ENCODE measurements around the gene CTU2.

DNA sequence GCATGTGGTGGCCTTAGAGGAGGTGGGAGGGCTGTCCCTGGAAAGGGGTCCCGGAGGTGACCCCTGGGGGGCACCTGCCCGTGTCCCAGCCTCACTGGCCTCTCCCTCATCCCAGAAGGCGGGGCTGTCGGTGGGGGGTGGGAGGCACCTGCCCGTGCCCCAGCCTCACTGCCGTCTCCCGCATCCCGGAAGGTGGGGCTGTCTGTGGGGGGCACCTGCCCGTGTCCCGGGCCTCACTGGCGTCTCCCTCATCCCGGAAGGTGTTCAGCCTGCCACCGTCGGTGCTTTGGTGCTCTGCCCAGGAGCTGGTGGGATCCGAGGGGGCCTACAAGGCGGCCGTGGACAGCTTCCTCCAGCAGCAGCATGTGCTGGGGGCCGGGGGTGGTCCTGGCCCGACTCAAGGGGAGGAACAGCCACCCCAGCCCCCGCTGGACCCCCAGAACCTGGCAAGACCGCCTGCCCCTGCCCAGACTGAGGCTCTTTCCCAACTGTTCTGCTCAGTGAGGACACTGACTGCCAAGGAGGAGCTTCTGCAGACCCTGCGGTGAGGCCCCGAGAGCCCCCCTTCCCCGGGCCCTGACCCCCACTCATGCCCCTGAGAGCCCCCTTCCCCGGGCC is 6.2 kb downstream of the CTU2 start:
- TF ChIP-seq ZFP1 (CRISPR knock-in tag; IDR thresholded peaks at IDR 0.05): no peak
- no peak for TF ChIP-seq MYC (IDR thresholded peaks at IDR 0.05; ENCODE audit: low read depth, low read length)
- TF ChIP-seq MYC (CRISPR knock-in tag; IDR thresholded peaks at IDR 0.05; ENCODE audit: borderline replicate concordance, low read depth): no peak
